Suprapubic skin (tissue), 4 donors: Measurements from ENCODE around the gene IPPK.

Source experiments
- CTCF ChIP-seq, 2 donors: fragments of 200-600 bp in 1 of 2; fragments of 450-650 bp in 1 of 2; sonication (generic) in 1 of 2; IDR thresholded peaks; one replicate each; pipeline ENCODE4 v1.5.1; 2016 to 2019; ENCODE audit warnings: antibody characterized with exemption in 2 of 2, mild to moderate bottlenecking in 1 of 2, moderate library complexity in 1 of 2
- EP300 ChIP-seq: sonication (generic); formaldehyde crosslinking; IDR thresholded peaks from one replicate; pipeline ENCODE4 v1.6.1; 2017; ENCODE audit warnings: antibody characterized with exemption
- POLR2A ChIP-seq, 2 donors: fragments of 450-650 bp; IDR thresholded peaks; one replicate each; pipeline ENCODE4 v1.6.1; 2017; ENCODE audit warnings: antibody characterized with exemption in 2 of 2, mild to moderate bottlenecking in 2 of 2, moderate library complexity in 2 of 2
- POLR2AphosphoS5 ChIP-seq, 3 donors: sonication (generic); formaldehyde crosslinking; IDR thresholded peaks; one replicate each; pipeline ENCODE4 v1.6.1; 2017; ENCODE audit warnings: antibody characterized with exemption in 3 of 3

DNA sequence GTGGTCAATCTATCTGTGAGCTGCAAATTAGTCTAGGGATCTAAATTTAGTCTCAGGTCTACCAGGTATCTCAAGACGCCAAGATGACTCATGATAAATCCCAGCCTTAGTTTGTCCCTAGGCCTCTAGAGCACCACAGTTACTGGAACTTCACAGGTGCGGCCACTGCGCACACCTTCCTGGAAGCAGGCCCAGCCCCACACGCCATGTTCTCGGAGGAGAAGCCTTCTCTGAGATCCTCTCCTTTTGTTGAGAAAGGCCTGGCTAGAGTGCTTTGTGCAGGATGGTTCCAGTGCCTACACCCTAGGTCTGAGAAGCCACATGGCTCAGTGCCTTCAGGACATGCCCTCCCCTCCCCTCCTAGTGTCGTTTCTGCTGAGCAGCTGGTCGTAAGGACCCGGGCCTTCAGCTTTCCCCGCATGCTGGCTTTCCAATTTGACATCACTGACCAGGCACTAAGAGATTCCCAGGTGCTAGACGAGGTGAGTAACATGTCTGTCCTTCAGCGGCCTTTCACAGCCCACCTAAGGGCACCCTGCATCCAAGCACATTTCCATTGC lies 51.9 kb downstream of the IPPK start:
- TF ChIP-seq CTCF (IDR thresholded peaks at IDR 0.05) (no peak), POLR2A (IDR thresholded peaks at IDR 0.05) (no peak), POLR2AphosphoS5 (IDR thresholded peaks at IDR 0.05) (peak in 1 of 3 donors; percentile 9), EP300 (no peak)
